Tibial artery (tissue), 4 donors: Measurements from ENCODE around the gene KAT7.

ENCODE experiments used
- DNase-seq, 2 donors: peaks; one replicate each; pipeline ENCODE4 v3.0.0-alpha.2; 2019
- H3K27ac ChIP-seq, 2 donors: fragments of 200-600 bp; sonication (generic) in 1 of 2; 1 replicate in 1 of 2; 2 replicates in 1 of 2; pipeline ENCODE4 v1.5.1; 2018 to 2019; ENCODE audit warnings: mild to moderate bottlenecking in 1 of 2
- H3K27me3 ChIP-seq, 2 donors: fragments of 200-600 bp; sonication (generic) in 1 of 2; one replicate each; pipeline versions ENCODE4 v1.5.1 to v1.6.0; 2016 to 2019
- H3K36me3 ChIP-seq, 3 donors: fragments of 200-600 bp; sonication (generic) in 2 of 3; one replicate each; pipeline ENCODE4 v1.5.1; 2016 to 2019; ENCODE audit warnings: mild to moderate bottlenecking in 2 of 3
- H3K4me1 ChIP-seq, 4 donors: fragments of 200-600 bp; sonication (generic) in 2 of 4; 1 replicate in 3 of 4; 2 replicates in 1 of 4; pipeline ENCODE4 v1.5.1; 2016 to 2019
- H3K4me3 ChIP-seq, 2 donors: fragments of 200-600 bp; sonication (generic) in 1 of 2; 1 replicate in 1 of 2; 2 replicates in 1 of 2; pipeline ENCODE4 v1.5.1; 2018 to 2019; ENCODE audit warnings: mild to moderate bottlenecking in 2 of 2
- H3K9me3 ChIP-seq, 3 donors: fragments of 200-600 bp; sonication (generic) in 1 of 3; one replicate each; pipeline ENCODE4 v1.5.1; 2016 to 2019
- CTCF ChIP-seq, 2 experiments: fragments of 200-600 bp in 1 of 2; fragments of 450-650 bp in 1 of 2; IDR thresholded peaks; one replicate each; pipeline ENCODE4 v1.5.1; 2017 to 2019; ENCODE audit warnings: antibody characterized with exemption in 2 of 2, mild to moderate bottlenecking in 1 of 2, moderate library complexity in 1 of 2
- intact Hi-C: fragments of 100-400 bp; cut with DNase I; formaldehyde crosslinking; loops from one replicate; pipeline ENCODE4 v1.15.0; 2023; ENCODE audit warnings: low total_unique reads

Gene KAT7

GRCh38 chr17:49836111-49837030 is 47.9 kb downstream of the KAT7 start:
- H3K27ac ChIP-seq = peak overlapping the region; percentile 73 to 74
- H3K4me3 ChIP-seq = no peak overlapping the region
- H3K4me1 ChIP-seq = peaks cover 0 to 42% (median 28%) of the 10 kb centered on the region in 4 donors
- H3K36me3 ChIP-seq = peaks cover 17 to 47% (median 32%) of the 10 kb centered on the region in 3 donors
- intact Hi-C loops = no loop called here
- H3K27me3 ChIP-seq = no peaks in the 10 kb centered on the region
- TF ChIP-seq CTCF (IDR thresholded peaks at IDR 0.05) = no peak
- DNase-seq = peak in 1 of 2 donors; percentile 84
- no peaks in the 10 kb centered on the region for H3K9me3 ChIP-seq

GRCh38 chr17:49839455-49839854 is 51.0 kb downstream of the KAT7 start:
- no peak for DNase-seq
- no peaks in the 10 kb centered on the region for H3K9me3 ChIP-seq
- H3K27ac ChIP-seq = no peak overlapping the region
- no peak overlapping the region for H3K4me3 ChIP-seq
- intact Hi-C loops = no loop called here
- TF ChIP-seq CTCF (IDR thresholded peaks at IDR 0.05) = no peak
- peaks cover 0 to 60% (median 30%) of the 10 kb centered on the region in 4 donors for H3K4me1 ChIP-seq
- H3K27me3 ChIP-seq = no peaks in the 10 kb centered on the region
- peaks cover 4 to 31% (median 5%) of the 10 kb centered on the region in 3 donors for H3K36me3 ChIP-seq

- no peak for TF ChIP-seq CTCF (IDR thresholded peaks at IDR 0.05)
- DNase-seq = peak in 1 of 2 donors; percentile 50
- intact Hi-C loops = loop anchor here (10.0 kb wide), 1 partner anchor 47 kb away; no protein-coding TSS in a partner anchor
Measured at GRCh38 chr17:49841548-49841947, 53.1 kb downstream of the KAT7 start.

GRCh38 chr17:49842371-49842770 is 53.9 kb downstream of the KAT7 start:
- H3K36me3 ChIP-seq = peaks cover 0 to 37% (median 0%) of the 10 kb centered on the region in 3 donors
- intact Hi-C loops = loop anchor here (10.0 kb wide), 1 partner anchor 48 kb away; no protein-coding TSS in a partner anchor
- no peaks in the 10 kb centered on the region for H3K27me3 ChIP-seq
- H3K4me1 ChIP-seq = peaks cover 0 to 61% (median 26%) of the 10 kb centered on the region in 4 donors
- H3K27ac ChIP-seq = no peak overlapping the region
- DNase-seq = peak in 1 of 2 donors; percentile 15
- H3K9me3 ChIP-seq = no peaks in the 10 kb centered on the region
- no peak for TF ChIP-seq CTCF (IDR thresholded peaks at IDR 0.05)
- no peak overlapping the region for H3K4me3 ChIP-seq

More at GRCh38 chr17:49841548-49841947, 53.1 kb downstream of the KAT7 start:
- Histone ChIP-seq H3K4me1 (peaks cover 0 to 62% (median 31%) of the 10 kb centered on the region in 4 donors), H3K27ac (no peak overlapping the region), H3K4me3 (no peak overlapping the region), H3K27me3 (no peaks in the 10 kb centered on the region), H3K9me3 (no peaks in the 10 kb centered on the region), H3K36me3 (peaks cover 0 to 29% (median 0%) of the 10 kb centered on the region in 3 donors)

- Histone ChIP-seq H3K36me3 (peaks cover 0 to 33% (median 0%) of the 10 kb centered on the region in 3 donors), H3K9me3 (no peaks in the 10 kb centered on the region), H3K4me3 (no peak overlapping the region), H3K4me1 (peaks cover 0 to 56% (median 25%) of the 10 kb centered on the region in 4 donors), H3K27ac (no peak overlapping the region), H3K27me3 (no peaks in the 10 kb centered on the region)
- no peak for TF ChIP-seq CTCF (IDR thresholded peaks at IDR 0.05)
- intact Hi-C loops = loop anchor here (10.0 kb wide), 1 partner anchor 48 kb away; no protein-coding TSS in a partner anchor
- DNase-seq = no peak
Measured at GRCh38 chr17:49842846-49843245, 54.4 kb downstream of the KAT7 start.
